GM10248 (cell line): ENCODE results near the gene UNC13C.

Source experiments
- CTCF ChIA-PET: fragments of 300-600 bp; sonication (Branson Sonifier 250); formaldehyde crosslinking; extraction: SDS; loops from one replicate; lab custom pipeline; 2021; ENCODE audit warnings: antibody characterized with exemption; lab: Yijun Ruan, JAX
- POLR2A ChIA-PET: fragments of 350-650 bp; sonication (Branson Sonifier 250); formaldehyde crosslinking; extraction: SDS; loops from one replicate; lab custom pipeline; 2020; ENCODE audit warnings: antibody characterized with exemption; lab: Yijun Ruan, JAX
- DNase-seq: peaks from one replicate; pipeline ENCODE4 v3.0.0; 2012; ENCODE audit errors: extremely low spot score
- CTCF ChIP-seq: IDR thresholded peaks from 2 replicates; pipeline ENCODE4 v1.5.1; 2012; ENCODE audit warnings: mild to moderate bottlenecking, low read depth; ENCODE audit errors: extremely low read depth, missing control alignments, control extremely low read depth

UNC13C gene

DNA sequence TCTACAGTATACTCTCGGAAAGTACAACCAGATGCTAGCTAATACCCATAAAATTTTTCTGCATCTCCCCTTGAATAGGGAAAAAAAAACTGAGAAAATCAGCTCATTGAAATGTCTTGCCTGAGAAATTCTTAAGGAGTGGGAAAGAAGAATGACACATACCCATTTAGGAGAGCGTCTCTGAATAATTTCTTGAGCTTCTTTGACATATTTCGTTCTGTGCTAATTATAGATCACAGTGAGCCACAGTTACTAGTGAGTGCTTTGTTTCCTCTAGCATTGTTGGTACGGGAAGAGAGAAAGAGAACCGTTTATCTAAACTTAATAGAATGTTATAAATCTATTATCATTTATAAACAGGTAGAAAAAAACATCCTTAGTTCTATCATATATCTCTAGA lies 588.4 kb downstream of the UNC13C start:
- CTCF ChIA-PET = interaction anchor here (0.6 to 0.8 kb wide), 2 partner anchors 9 kb away, joined by 3 to 4 read pairs; no protein-coding TSS in a partner anchor
- TF ChIP-seq CTCF = no peak
- DNase-seq = no peak
- POLR2A ChIA-PET = no interaction called here

GRCh38 chr15:54567408-54568035 lies 589.3 kb downstream of the UNC13C start:
- ChIA-PET CTCF (no interaction called here), POLR2A (no interaction called here)
- no peak for TF ChIP-seq CTCF
- DNase-seq = no peak

DNA sequence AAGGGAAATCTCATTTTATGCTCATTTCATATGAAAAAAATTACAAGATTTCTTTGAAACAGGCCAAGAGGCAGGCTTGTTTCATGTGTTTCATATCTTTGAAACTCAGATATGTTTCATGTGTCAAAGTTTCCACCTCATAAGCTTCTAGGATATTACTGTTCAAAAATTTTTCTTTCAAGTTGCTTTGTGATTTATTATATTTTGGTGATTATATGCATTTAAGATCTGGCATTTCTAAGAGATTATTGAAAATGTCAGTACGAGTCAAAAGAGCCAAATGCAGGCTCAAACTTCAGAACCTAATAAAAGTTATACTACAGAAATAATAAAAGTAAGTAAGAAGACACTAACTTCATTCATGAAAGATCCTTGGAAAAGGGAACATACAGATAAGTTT lies 590.1 kb downstream of the UNC13C start:
- CTCF ChIA-PET = interaction anchor here (0.8 kb wide), 1 partner anchor 9 kb away, joined by 3 read pairs; no protein-coding TSS in a partner anchor
- POLR2A ChIA-PET = no interaction called here
- no peak for TF ChIP-seq CTCF
- no peak for DNase-seq

DNA sequence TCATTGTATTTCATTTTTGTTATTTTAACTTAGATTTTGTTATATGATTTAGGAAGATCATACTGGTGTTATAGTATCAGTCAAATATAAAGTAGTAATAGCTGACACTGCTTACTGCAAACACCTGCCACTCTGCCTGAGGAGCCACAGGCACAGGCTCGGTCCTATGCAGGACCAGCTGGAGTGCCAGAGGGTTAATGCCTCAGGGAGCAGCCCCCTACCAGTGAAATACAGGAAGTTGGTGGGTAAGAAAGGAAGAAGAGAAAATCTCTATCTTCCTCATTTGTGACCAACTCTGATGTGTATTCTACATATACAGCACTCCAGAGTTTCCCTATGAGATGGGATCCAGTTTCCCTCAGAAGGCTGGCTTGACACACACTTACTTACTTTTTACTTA lies 593.3 kb downstream of the UNC13C start:
- CTCF ChIA-PET = interaction anchor here (1.4 kb wide), 1 partner anchor 46 kb away, joined by 4 read pairs; no protein-coding TSS in a partner anchor
- POLR2A ChIA-PET = no interaction called here
- no peak for TF ChIP-seq CTCF
- no peak for DNase-seq

- no peak for DNase-seq
- ChIA-PET POLR2A (no interaction called here), CTCF (interaction anchor here (1.1 to 1.3 kb wide), 2 partner anchors 9 to 19 kb away, joined by 3 to 4 read pairs; no protein-coding TSS in a partner anchor)
- no peak for TF ChIP-seq CTCF
These were observed 597.3 kb downstream of the UNC13C start for GRCh38 chr15:54575586-54575985.

- DNase-seq = no peak
- ChIA-PET POLR2A (no interaction called here), CTCF (interaction anchor here (1.3 kb wide), 1 partner anchor 10 kb away, joined by 4 read pairs; no protein-coding TSS in a partner anchor)
- TF ChIP-seq CTCF = no peak
These were observed 598.2 kb downstream of the UNC13C start for GRCh38 chr15:54576298-54576935.
